Kidney glomerular epithelial cell (primary cell): ENCODE results near the gene MRPL33.
"Not testable (repeated sequence)": the region's sequence is repeated elsewhere in the genome, so short reads cannot be mapped to it uniquely, and the experiment has no call there.

Experiments
- DNase-seq: peaks from one replicate; lab custom pipeline; 2025; lab: John Stamatoyannopoulos, UW

MRPL33 gene

DNA sequence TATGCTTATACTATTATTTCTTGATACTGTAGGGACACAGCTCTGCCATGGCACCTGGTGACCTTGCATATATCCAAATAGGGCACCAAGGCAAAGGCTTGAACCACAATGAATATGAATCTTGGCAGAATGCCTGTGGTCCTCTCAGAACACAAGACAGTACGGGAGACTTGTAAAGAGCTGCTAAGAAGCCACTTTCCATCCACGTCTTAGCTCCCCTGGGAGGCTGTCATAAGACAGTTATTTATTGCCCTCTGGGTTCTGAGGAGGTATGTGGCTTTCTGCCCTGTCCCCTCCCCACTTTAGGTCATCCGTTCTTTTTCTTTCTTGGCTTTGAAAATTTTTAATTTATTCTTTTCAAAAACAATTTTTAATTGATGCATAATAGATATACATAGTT, 29.8 kb upstream of the MRPL33 start:
- no peak for DNase-seq

GRCh38 chr2:27742571-27742970, 28.9 kb upstream of the MRPL33 start:
- DNase-seq: no peak

DNA sequence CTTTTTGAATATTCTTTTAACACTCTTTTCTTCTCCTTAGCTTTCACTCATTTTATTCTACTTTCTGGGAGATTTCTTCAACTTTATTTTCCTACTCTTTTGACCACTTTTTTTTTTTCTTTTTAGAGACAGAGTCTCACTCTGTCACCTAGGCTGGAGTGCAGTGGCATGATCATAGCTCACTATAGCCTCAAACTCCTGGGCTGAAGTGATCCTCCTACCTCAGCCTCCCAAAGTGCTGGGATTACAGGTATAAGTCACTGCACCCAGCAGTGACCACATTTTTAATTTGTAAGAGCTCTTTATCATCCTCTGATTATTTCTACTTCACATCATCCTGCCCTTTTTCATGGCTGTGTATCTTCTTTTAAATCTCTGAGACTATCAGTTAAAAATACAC, 26.0 kb upstream of the MRPL33 start:
- DNase-seq: not testable (repeated sequence)

GRCh38 chr2:27746325-27746724, 25.2 kb upstream of the MRPL33 start:
- DNase-seq: no peak

- DNase-seq: no peak
Measured at GRCh38 chr2:27747827-27748352, 23.6 kb upstream of the MRPL33 start.

GRCh38 chr2:27748803-27749554, 22.5 kb upstream of the MRPL33 start:
- DNase-seq: not testable (repeated sequence)

DNA sequence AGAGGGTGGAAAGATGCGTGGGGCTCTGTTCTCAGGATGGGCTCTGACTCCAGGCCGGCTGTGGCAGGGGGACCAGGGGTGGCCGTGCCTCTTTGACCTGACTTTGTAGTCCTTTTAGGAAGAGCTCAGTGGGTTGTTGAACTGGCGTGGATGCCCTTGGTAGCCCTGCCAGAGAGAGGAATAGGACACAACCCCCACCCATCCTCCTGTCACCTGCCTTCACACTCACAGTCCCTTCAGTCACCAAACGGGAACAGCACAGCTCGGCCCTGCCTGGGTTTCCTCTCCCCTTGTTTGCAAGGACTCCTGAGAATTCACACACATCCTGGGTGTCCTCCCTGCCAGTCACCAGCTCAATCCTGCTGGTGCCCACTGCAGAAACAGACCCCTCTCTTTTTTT, 20.1 kb upstream of the MRPL33 start:
- DNase-seq: no peak

- DNase-seq: peak; percentile 37
Measured at GRCh38 chr2:27752551-27753237, 18.8 kb upstream of the MRPL33 start.

GRCh38 chr2:27754138-27754588, 17.4 kb upstream of the MRPL33 start:
- peak; percentile 77 for DNase-seq

DNA sequence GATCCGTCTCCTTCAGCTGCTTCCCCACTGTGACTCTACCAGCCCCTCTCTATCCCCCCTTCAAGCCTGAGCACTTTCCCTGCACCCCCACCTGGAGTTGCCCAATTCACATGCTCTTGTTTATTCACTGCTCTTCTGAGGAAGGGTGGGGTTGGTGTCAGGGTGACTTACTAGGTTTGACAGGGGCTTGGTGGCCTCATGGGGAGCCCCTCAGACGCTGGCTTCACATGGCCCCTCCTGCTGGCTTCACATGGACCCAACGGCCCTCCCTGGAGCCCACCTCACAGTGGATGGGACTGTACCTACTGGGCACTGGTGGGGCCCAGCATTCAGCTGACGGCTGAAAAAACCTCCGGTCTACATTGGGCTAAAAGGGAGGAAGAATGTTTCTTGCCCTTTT, 16.7 kb upstream of the MRPL33 start:
- DNase-seq: no peak

GRCh38 chr2:27756091-27756490, 15.4 kb upstream of the MRPL33 start:
- DNase-seq: no peak

DNA sequence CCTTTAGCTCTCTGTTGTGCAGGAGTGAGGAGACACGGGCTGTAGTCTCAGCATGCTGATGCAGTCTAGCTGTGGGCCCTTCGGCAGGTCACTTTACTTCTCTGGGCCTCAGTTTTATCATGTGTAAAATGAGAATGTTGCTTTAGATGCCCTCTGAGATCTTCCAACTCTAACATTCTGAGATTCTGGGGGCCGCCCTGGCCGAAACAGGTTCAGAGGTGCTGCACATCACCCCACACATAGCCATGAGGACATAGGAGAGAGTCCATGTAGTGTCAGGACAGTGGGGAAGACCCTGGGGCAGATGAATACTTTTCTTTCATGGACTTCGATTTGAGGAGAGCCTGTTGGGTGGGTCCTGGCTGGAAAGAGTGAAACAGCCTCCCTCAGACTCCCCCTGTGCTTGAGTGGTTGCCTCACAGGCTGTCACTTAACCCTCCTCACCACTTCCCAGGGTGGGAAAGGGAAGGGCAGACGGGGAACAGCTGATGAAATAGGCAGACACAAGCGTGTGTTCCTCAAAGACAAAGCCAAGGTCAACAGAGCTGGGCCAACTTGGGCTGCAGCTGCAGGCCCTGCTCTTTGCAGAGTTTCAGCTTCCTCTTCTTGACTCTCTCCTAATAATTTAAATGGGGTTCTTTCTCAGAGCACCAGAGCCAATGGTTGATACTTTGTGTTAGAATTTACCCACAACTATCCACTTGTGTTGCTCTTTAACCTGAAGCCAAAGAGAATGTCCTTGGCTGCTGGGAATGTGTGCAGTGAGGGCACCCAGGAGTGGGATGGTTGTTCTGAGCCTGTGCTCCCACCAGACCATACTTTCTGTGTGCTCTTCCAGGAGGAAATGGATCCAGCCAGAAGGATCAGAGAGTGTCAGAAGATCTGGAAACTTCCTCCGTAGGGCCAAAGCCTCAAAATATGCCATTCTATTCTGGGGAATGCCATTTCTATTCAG, 14.7 kb upstream of the MRPL33 start:
- DNase-seq: no peak

GRCh38 chr2:27762951-27763906, 8.3 kb upstream of the MRPL33 start:
- no peak for DNase-seq

GRCh38 chr2:27763907-27764267, 7.6 kb upstream of the MRPL33 start:
- DNase-seq: no peak

GRCh38 chr2:27764526-27764925, 7.0 kb upstream of the MRPL33 start:
- not testable (repeated sequence) for DNase-seq

GRCh38 chr2:27765621-27766286, 5.8 kb upstream of the MRPL33 start:
- peak; percentile 92 for DNase-seq

DNA sequence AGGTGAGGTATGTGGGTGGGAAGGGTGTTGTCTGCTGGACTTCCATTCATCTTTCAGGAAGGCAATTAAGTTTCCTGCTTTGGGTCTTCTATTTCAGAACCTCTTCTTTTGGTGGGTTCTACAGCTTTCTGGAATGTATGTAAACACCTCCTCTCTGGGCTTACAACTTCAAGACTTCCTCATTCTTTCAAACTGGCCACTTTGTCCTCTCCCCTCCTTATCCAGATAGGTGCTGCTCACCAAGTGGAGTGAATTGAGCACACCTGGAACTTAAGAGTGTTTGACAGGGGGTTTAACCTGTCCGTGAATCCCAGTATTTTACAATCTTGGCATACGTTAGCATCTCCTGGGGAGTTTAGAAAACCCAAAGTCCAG, 5.2 kb upstream of the MRPL33 start:
- DNase-seq: no peak

GRCh38 chr2:27771202-27771547, 344 bp upstream of the MRPL33 start:
- no peak for DNase-seq

DNA sequence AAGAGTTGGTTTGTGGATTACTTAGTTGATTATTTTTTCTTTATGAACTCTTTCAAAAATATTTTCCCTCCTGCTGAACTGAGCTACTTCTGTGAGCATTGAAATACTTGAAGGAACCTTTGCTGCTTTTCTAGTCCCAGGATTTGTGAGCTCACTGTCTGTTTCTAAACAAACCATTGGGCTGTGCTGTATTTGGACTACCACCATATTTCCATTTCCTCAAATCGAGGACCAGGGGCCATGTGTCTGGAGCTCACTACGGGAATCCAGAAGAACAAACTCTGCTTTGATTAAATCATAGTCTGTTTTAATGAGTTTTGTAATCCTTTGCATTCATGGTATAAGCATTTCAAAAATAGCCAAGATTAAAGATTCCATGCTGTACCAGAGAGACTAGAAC, 1.3 kb downstream of the MRPL33 start:
- no peak for DNase-seq

- DNase-seq: peak; percentile 63
Measured at GRCh38 chr2:27773959-27774358, 2.4 kb downstream of the MRPL33 start.

GRCh38 chr2:27776097-27776496, 4.6 kb downstream of the MRPL33 start:
- peak; percentile 50 for DNase-seq
